GM13977 (cell line): ENCODE data around the gene RNF217.

ENCODE experiments used
- DNase-seq: peaks from one replicate; pipeline ENCODE4 v3.0.0; 2012; ENCODE audit warnings: low spot score
- CTCF ChIP-seq: IDR thresholded peaks from 2 replicates; pipeline ENCODE4 v1.5.1; 2012; ENCODE audit warnings: mild to moderate bottlenecking, control low read depth; ENCODE audit not compliant: insufficient read depth; ENCODE audit errors: extremely low read depth, missing control alignments
- in situ Hi-C: fragments of 300-500 bp; cut with MboI; formaldehyde crosslinking; loops from one replicate; pipeline ENCODE4 v1.12.0; 2022; ENCODE audit warnings: low sequenced_read_pairs, low pct_unique_long_range_greater_than_20kb, mixed read lengths, inconsistent platforms; ENCODE audit not compliant: unreplicated experiment

The RNF217 gene

GRCh38 chr6:125138083-125138482, 175.8 kb downstream of the RNF217 start:
- in situ Hi-C loops: no loop called here
- no peak for DNase-seq
- no peak for TF ChIP-seq CTCF

GRCh38 chr6:125140808-125141207, 178.6 kb downstream of the RNF217 start:
- no peak for TF ChIP-seq CTCF
- in situ Hi-C loops: no loop called here
- no peak for DNase-seq
